ENCODE data around the gene PLEKHM1. TPM values are rescaled to one million over a fixed set of nuclear protein-coding genes. Genes with fewer than 3 reads are reported as not detected.
"Not testable (repeated sequence)": the region's sequence is repeated elsewhere in the genome, so short reads cannot be mapped to it uniquely, and the experiment has no call there.

Gene PLEKHM1
- total RNA-seq, 1 experiment from 2014 or later = 6.0 TPM

- DNase-seq (ENCODE audit: low read depth) = no peak
Measured at GRCh38 chr17:45441526-45442310, 48.8 kb downstream of the PLEKHM1 start.

GRCh38 chr17:45440839-45441515 is 49.5 kb downstream of the PLEKHM1 start:
- not testable (repeated sequence) for DNase-seq (ENCODE audit: low read depth)

- no peak for DNase-seq (ENCODE audit: low read depth)
Measured at GRCh38 chr17:45440161-45440778, 50.3 kb downstream of the PLEKHM1 start.

- DNase-seq (ENCODE audit: low read depth) = no peak
Measured at GRCh38 chr17:45438931-45439610, 51.5 kb downstream of the PLEKHM1 start.

GRCh38 chr17:45437465-45438283 is 52.8 kb downstream of the PLEKHM1 start:
- DNase-seq (ENCODE audit: low read depth) = no peak

GRCh38 chr17:45436625-45437464 is 53.7 kb downstream of the PLEKHM1 start:
- no peak for DNase-seq (ENCODE audit: low read depth)

- DNase-seq (ENCODE audit: low read depth) = no peak
Measured at GRCh38 chr17:45436161-45436560, 54.4 kb downstream of the PLEKHM1 start.

GRCh38 chr17:45435481-45435880 is 55.0 kb downstream of the PLEKHM1 start:
- DNase-seq (ENCODE audit: low read depth) = no peak

GRCh38 chr17:45433159-45433535 is 57.4 kb downstream of the PLEKHM1 start:
- no peak for DNase-seq (ENCODE audit: low read depth)

GRCh38 chr17:45432405-45433158 is 57.9 kb downstream of the PLEKHM1 start, which contains the start of gene ARHGAP27:
ARHGAP27 (minus strand) TSS chr17:45432870; CDS start chr17:45430279, 2,591 bp downstream.
- DNase-seq (ENCODE audit: low read depth) = peak; percentile 16

- peak; percentile 29 for DNase-seq (ENCODE audit: low read depth)
Measured at GRCh38 chr17:45431531-45432404, 58.8 kb downstream of the PLEKHM1 start.

GRCh38 chr17:45430738-45431530 is 59.6 kb downstream of the PLEKHM1 start:
- DNase-seq (ENCODE audit: low read depth) = no peak

GRCh38 chr17:45430006-45430737 is 60.3 kb downstream of the PLEKHM1 start:
- DNase-seq (ENCODE audit: low read depth) = no peak

GRCh38 chr17:45429339-45430005 is 61.0 kb downstream of the PLEKHM1 start:
- no peak for DNase-seq (ENCODE audit: low read depth)

GRCh38 chr17:45428931-45429338 is 61.6 kb downstream of the PLEKHM1 start:
- no peak for DNase-seq (ENCODE audit: low read depth)

GRCh38 chr17:45428050-45428617 is 62.4 kb downstream of the PLEKHM1 start:
- DNase-seq (ENCODE audit: low read depth) = peak; percentile 41

Data from RPMI7951 (cell line).